Natural killer cell (primary cell): ENCODE measurements around the gene VPS35L. TPM values are rescaled to one million over a fixed set of nuclear protein-coding genes. Genes with fewer than 3 reads are reported as not detected.

Experiments
- ATAC-seq, 3 donors: fragments of 150-1000 bp in 2 of 3; fragments of 200-7000 bp in 1 of 3; cut with Tn5 transposase; 1 replicate in 1 of 3; 2 replicates in 2 of 3; pipeline ENCODE4 v1.10.0; 2021; ENCODE audit warnings: mild to moderate bottlenecking in 2 of 3, moderate library complexity in 2 of 3
- DNase-seq, 2 donors: peaks; one replicate each; pipeline versions ENCODE4 v3.0.0 to v3.0.0-alpha.2; 2013 to 2021; ENCODE audit warnings: mixed read lengths in 1 of 2
- H3K27ac ChIP-seq: one replicate; pipeline ENCODE4 v1.5.1; 2013; ENCODE audit warnings: mild to moderate bottlenecking, low read length
- H3K27me3 ChIP-seq: one replicate; pipeline ENCODE4 v1.6.1; 2013; ENCODE audit warnings: low read length; ENCODE audit not compliant: control insufficient read depth, insufficient read depth
- H3K36me3 ChIP-seq: one replicate; pipeline ENCODE4 v1.6.1; 2013; ENCODE audit warnings: low read length; ENCODE audit not compliant: control insufficient read depth, insufficient read depth
- H3K4me1 ChIP-seq: one replicate; pipeline ENCODE4 v1.6.1; 2013; ENCODE audit warnings: low read length; ENCODE audit not compliant: control insufficient read depth, insufficient read depth
- H3K4me3 ChIP-seq: one replicate; pipeline ENCODE4 v1.5.1; 2013; ENCODE audit warnings: low read length
- H3K9me3 ChIP-seq: one replicate; pipeline ENCODE4 v1.6.1; 2013; ENCODE audit warnings: low read length; ENCODE audit not compliant: control insufficient read depth, insufficient read depth
- H3K27ac Mint-ChIP-seq, 2 donors: one replicate each; pipeline ENCODE4 v1.8.0; 2022; ENCODE audit warnings: mild to moderate bottlenecking in 2 of 2, mixed read lengths in 2 of 2, moderate library complexity in 1 of 2
- H3K27me3 Mint-ChIP-seq, 2 donors: one replicate each; pipeline ENCODE4 v1.8.0; 2022; ENCODE audit warnings: low read depth in 2 of 2, mixed read lengths in 2 of 2
- H3K36me3 Mint-ChIP-seq: one replicate; pipeline ENCODE4 v1.8.0; 2022; ENCODE audit warnings: mixed read lengths
- H3K4me1 Mint-ChIP-seq, 2 donors: one replicate each; pipeline ENCODE4 v1.8.0; 2022; ENCODE audit warnings: mixed read lengths in 2 of 2
- H3K4me3 Mint-ChIP-seq: one replicate; pipeline ENCODE4 v1.8.0; 2022; ENCODE audit warnings: mild to moderate bottlenecking, moderate library complexity, mixed read lengths
- H3K9me3 Mint-ChIP-seq, 2 donors: one replicate each; pipeline ENCODE4 v1.8.0; 2022; ENCODE audit warnings: mixed read lengths in 2 of 2
- WGBS: methylation state at CpG from one replicate; pipeline ENCODE4 v1.1.7; 2013; ENCODE audit warnings: missing lambda C conversion rate; ENCODE audit not compliant: insufficient coverage; 5-methylcytosine and 5-hydroxymethylcytosine counted together
- intact Hi-C: fragments of 100-400 bp; cut with micrococcal nuclease; formaldehyde crosslinking; loops from one replicate; pipeline ENCODE4 v1.14.2; 2022
- total RNA-seq, 4 donors: library from RNA; stranded (reverse); fragments of 120-200 nt in 1 of 4; gene quantifications; one replicate each; pipeline versions ENCODE4 v1.2.3 to v1.2.4, GENCODE V29; 2013 to 2022
- TF ChIP-seq, protein P1 (sequence below): fragments of 200-600 bp; IDR thresholded peaks from one replicate; pipeline ENCODE4 v1.8.0; 2022; ENCODE audit warnings: antibody characterized with exemption

The VPS35L gene
- total RNA-seq, 3 donors from 2014 or later (not counting 1 experiment from before 2014, with no cell fraction given), result 37.4 to 53.5 (median 44.4) TPM

DNA sequence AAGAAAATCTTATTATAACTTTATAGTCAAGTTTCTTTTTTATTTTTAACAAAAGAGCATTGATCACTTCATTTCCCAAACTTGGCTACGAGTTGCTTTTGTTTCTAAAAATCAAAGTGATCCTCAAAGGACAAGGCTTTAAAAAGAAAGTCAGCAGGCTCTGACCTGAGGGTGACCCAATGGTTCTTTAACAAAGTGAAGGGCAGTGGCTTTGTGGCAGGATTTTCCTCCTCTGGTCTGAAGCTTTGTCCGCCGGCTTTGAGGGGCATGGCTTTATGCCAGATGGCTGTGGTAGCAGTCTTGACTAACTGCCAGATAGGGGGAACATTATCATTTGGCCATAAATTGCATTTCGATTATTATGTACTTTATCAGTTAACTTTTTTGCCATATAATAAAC, 191.1 kb downstream of the VPS35L start:
- H3K4me3 ChIP-seq, result no peak overlapping the region
- Mint-ChIP-seq H3K9me3 (no peaks in the 10 kb centered on the region), H3K27me3 (peaks cover 0 to 4% of the 10 kb centered on the region in 2 donors), H3K4me1 (no peaks in the 10 kb centered on the region), H3K4me3 (no peak overlapping the region), H3K36me3 (no peaks in the 10 kb centered on the region), H3K27ac (no peak overlapping the region)
- no peaks in the 10 kb centered on the region for H3K4me1 ChIP-seq
- no peak overlapping the region for H3K27ac ChIP-seq
- 6% methylated on average over 4 of the region's 4 CpGs for WGBS
- intact Hi-C loops, result no loop called here
- no peaks in the 10 kb centered on the region for H3K36me3 ChIP-seq
- ATAC-seq (no peak), DNase-seq (no peak)
- no peaks in the 10 kb centered on the region for H3K9me3 ChIP-seq
- TF ChIP-seq, protein P1, sequence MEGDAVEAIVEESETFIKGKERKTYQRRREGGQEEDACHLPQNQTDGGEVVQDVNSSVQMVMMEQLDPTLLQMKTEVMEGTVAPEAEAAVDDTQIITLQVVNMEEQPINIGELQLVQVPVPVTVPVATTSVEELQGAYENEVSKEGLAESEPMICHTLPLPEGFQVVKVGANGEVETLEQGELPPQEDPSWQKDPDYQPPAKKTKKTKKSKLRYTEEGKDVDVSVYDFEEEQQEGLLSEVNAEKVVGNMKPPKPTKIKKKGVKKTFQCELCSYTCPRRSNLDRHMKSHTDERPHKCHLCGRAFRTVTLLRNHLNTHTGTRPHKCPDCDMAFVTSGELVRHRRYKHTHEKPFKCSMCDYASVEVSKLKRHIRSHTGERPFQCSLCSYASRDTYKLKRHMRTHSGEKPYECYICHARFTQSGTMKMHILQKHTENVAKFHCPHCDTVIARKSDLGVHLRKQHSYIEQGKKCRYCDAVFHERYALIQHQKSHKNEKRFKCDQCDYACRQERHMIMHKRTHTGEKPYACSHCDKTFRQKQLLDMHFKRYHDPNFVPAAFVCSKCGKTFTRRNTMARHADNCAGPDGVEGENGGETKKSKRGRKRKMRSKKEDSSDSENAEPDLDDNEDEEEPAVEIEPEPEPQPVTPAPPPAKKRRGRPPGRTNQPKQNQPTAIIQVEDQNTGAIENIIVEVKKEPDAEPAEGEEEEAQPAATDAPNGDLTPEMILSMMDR, result no peak
- H3K27me3 ChIP-seq, result no peaks in the 10 kb centered on the region

- no peaks in the 10 kb centered on the region for H3K9me3 Mint-ChIP-seq
- no peaks in the 10 kb centered on the region for H3K36me3 ChIP-seq
Observed at GRCh38 chr16:19748389-19749168, 193.1 kb downstream of the VPS35L start.

GRCh38 chr16:19749571-19750080, 194.1 kb downstream of the VPS35L start:
- Histone ChIP-seq H3K9me3 (no peaks in the 10 kb centered on the region), H3K27ac (no peak overlapping the region), H3K4me1 (no peaks in the 10 kb centered on the region), H3K27me3 (no peaks in the 10 kb centered on the region), H3K36me3 (no peaks in the 10 kb centered on the region), H3K4me3 (no peak overlapping the region)
- TF ChIP-seq, protein P1, result no peak
- DNase-seq (no peak), ATAC-seq (no peak)
- Mint-ChIP-seq H3K4me3 (no peak overlapping the region), H3K9me3 (no peaks in the 10 kb centered on the region), H3K27me3 (peaks cover 0 to 4% of the 10 kb centered on the region in 2 donors), H3K36me3 (no peaks in the 10 kb centered on the region), H3K4me1 (no peaks in the 10 kb centered on the region), H3K27ac (no peak overlapping the region)
- intact Hi-C loops, result no loop called here
- WGBS, result 93% methylated on average over 2 of the region's 4 CpGs

More at GRCh38 chr16:19748389-19749168, 193.1 kb downstream of the VPS35L start:
- Mint-ChIP-seq H3K4me1 (no peaks in the 10 kb centered on the region), H3K27ac (no peak overlapping the region), H3K36me3 (no peaks in the 10 kb centered on the region), H3K4me3 (no peak overlapping the region), H3K27me3 (peaks cover 0 to 4% of the 10 kb centered on the region in 2 donors)
- TF ChIP-seq, protein P1, result no peak
- intact Hi-C loops, result no loop called here
- no peaks in the 10 kb centered on the region for H3K9me3 ChIP-seq
- WGBS, result 86% methylated on average over 1 of the region's 2 CpGs
- no peaks in the 10 kb centered on the region for H3K4me1 ChIP-seq
- DNase-seq (no peak), ATAC-seq (no peak)
- H3K4me3 ChIP-seq, result no peak overlapping the region
- H3K27me3 ChIP-seq, result no peaks in the 10 kb centered on the region
- no peak overlapping the region for H3K27ac ChIP-seq

Other genes starting within 250 kb of the VPS35L start
- not detected for gene TMC5, start 137.8 kb upstream of the VPS35L start, total RNA-seq
- gene GDE1, start 33.6 kb upstream of the VPS35L start, total RNA-seq, result 10 to 100 TPM; 35.5 to 40.4 (median 35.9) TPM
- gene CCP110, start 31.8 kb upstream of the VPS35L start, total RNA-seq, result 10 to 100 TPM; 14.1 to 18.0 (median 17.5) TPM
- gene KNOP1, start 162.5 kb downstream of the VPS35L start, total RNA-seq, result 1 to 10 TPM; 5.6 to 8.0 (median 6.9) TPM
- gene IQCK, start 162.6 kb downstream of the VPS35L start, total RNA-seq, result 1 to 10 TPM in 1 of 3 donors, under 1 TPM in 2; 0.38 to 1.8 (median 0.68) TPM